HG02571 (cell line): Measurements from ENCODE around the gene PFN3.
"Not testable (repeated sequence)": the region's sequence is repeated elsewhere in the genome, so short reads cannot be mapped to it uniquely, and the experiment has no call there.

Experiments used
- ATAC-seq: cut with Tn5 transposase; IDR thresholded peaks from one replicate; pipeline ENCODE4 v1.9.1; 2021; ENCODE audit warnings: mild to moderate bottlenecking, moderate library complexity; ENCODE audit not compliant: unreplicated experiment

The PFN3 gene

GRCh38 chr5:177362292-177362609 lies 38.2 kb downstream of the PFN3 start:
- no peak for ATAC-seq

- no peak for ATAC-seq
Measured at GRCh38 chr5:177361418-177362291, 38.8 kb downstream of the PFN3 start.

GRCh38 chr5:177360740-177361139 lies 39.7 kb downstream of the PFN3 start:
- ATAC-seq: not testable (repeated sequence)

GRCh38 chr5:177359860-177360259 lies 40.6 kb downstream of the PFN3 start:
- ATAC-seq: no peak

GRCh38 chr5:177359451-177359851 lies 41.0 kb downstream of the PFN3 start:
- no peak for ATAC-seq

- no peak for ATAC-seq
Measured at GRCh38 chr5:177358370-177358819, 42.1 kb downstream of the PFN3 start.

- ATAC-seq: peak; percentile 85
Measured at GRCh38 chr5:177357459-177358351, 42.8 kb downstream of the PFN3 start, which contains the start of gene RGS14. RGS14 (plus strand) TSS chr5:177357924; CDS start chr5:177358025, 101 bp downstream.

- ATAC-seq: no peak
Measured at GRCh38 chr5:177357146-177357458, 43.4 kb downstream of the PFN3 start.

GRCh38 chr5:177356746-177357145 lies 43.7 kb downstream of the PFN3 start:
- ATAC-seq: no peak

GRCh38 chr5:177355868-177356168 lies 44.6 kb downstream of the PFN3 start:
- no peak for ATAC-seq

GRCh38 chr5:177355162-177355867 lies 45.1 kb downstream of the PFN3 start:
- no peak for ATAC-seq

GRCh38 chr5:177354711-177355110 lies 45.8 kb downstream of the PFN3 start:
- ATAC-seq: no peak

- no peak for ATAC-seq
Measured at GRCh38 chr5:177354256-177354655, 46.2 kb downstream of the PFN3 start.

GRCh38 chr5:177353093-177353492 lies 47.4 kb downstream of the PFN3 start:
- no peak for ATAC-seq

- peak; percentile 86 for ATAC-seq
Measured at GRCh38 chr5:177351392-177352329, 48.8 kb downstream of the PFN3 start, which contains the start of gene LMAN2. LMAN2 (minus strand) TSS chr5:177351668; CDS start chr5:177351647, 21 bp downstream.

- no peak for ATAC-seq
Measured at GRCh38 chr5:177350776-177351391, 49.6 kb downstream of the PFN3 start.
